Right cardiac atrium (tissue), 5 donors: Measurements from ENCODE around the gene ZSWIM3. TPM values are rescaled to one million over a fixed set of nuclear protein-coding genes. Genes with fewer than 3 reads are reported as not detected.

Experiments
- ATAC-seq, 2 donors: fragments of 200-7000 bp; cut with Tn5 transposase; one replicate each; pipeline versions ENCODE4 v1.8.0 to v1.9.1; 2020; ENCODE audit warnings: moderate library complexity in 2 of 2, mild to moderate bottlenecking in 1 of 2
- DNase-seq, 3 donors: peaks; one replicate each; pipeline ENCODE4 v3.0.0-alpha.2; 2020
- H3K27ac ChIP-seq: one replicate; pipeline ENCODE4 v1.5.1; 2013; ENCODE audit warnings: mild to moderate bottlenecking, low read length, control low read depth, moderate library complexity
- H3K27me3 ChIP-seq: one replicate; pipeline ENCODE4 v1.6.1; 2013; ENCODE audit not compliant: control insufficient read depth, insufficient read depth
- H3K4me1 ChIP-seq: one replicate; pipeline ENCODE4 v1.6.1; 2013; ENCODE audit warnings: low read length; ENCODE audit not compliant: control insufficient read depth, insufficient read depth
- H3K4me3 ChIP-seq: one replicate; pipeline ENCODE4 v1.5.1; 2013; ENCODE audit warnings: low read length, control low read depth
- H3K9me3 ChIP-seq: one replicate; pipeline ENCODE4 v1.6.1; 2013; ENCODE audit warnings: low read length; ENCODE audit not compliant: control insufficient read depth
- WGBS: extraction: QIAGEN DNeasy Blood & Tissue Kit; methylation state at CpG from one replicate; pipeline ENCODE4 v1.1.7; 2013; 5-methylcytosine and 5-hydroxymethylcytosine counted together
- intact Hi-C, 4 donors: fragments of 100-400 bp; cut with DNase I; formaldehyde crosslinking; loops; one replicate each; pipeline versions ENCODE4 v1.11.0 to v1.14.0; 2022 to 2023
- polyA plus RNA-seq: library from polyadenylated mRNA; stranded (reverse); fragments of 200-250 nt; gene quantifications from one replicate; pipeline ENCODE4 v1.2.3, GENCODE V29; 2013
- total RNA-seq, 4 donors: library from RNA; stranded (reverse); fragmentation: NEBNext Ultra II Directional; extraction: Animal tissue kit (Norgen Biotek cat#: 25700); gene quantifications; one replicate each; pipeline ENCODE4 v1.2.1, GENCODE V29; 2021
- donor health status: healthy with polysubstance abuse.
- donor health status: DM: no; HTN: yes; CAD: no.
- donor health status: DM: no; HTN: no; CAD: no.
- donor health status: DM: no; HTN: yes; CAD: no; lungs with severe emphysema.
- donor health status: DM: yes; HTN: yes; CAD: no.

The ZSWIM3 gene
- total and polyA plus RNA-seq, 5 donors: 1.7 to 3.3 (median 2.3) TPM

- Histone ChIP-seq H3K4me3 (peak overlapping the region; percentile 15), H3K9me3 (no peaks in the 10 kb centered on the region), H3K27me3 (no peaks in the 10 kb centered on the region), H3K27ac (peak overlapping the region; percentile 25), H3K4me1 (peaks cover 4% of the 10 kb centered on the region)
- DNase-seq (no peak), ATAC-seq (no peak)
- 16% methylated on average over 4 of the region's 4 CpGs for WGBS
- intact Hi-C loops: no loop called here
Observed at GRCh38 chr20:45912344-45912682, 54.9 kb downstream of the ZSWIM3 start.

- no peak overlapping the region for H3K27ac ChIP-seq
- peaks cover 4% of the 10 kb centered on the region for H3K4me1 ChIP-seq
- H3K4me3 ChIP-seq: no peak overlapping the region
- 46% methylated on average over 5 of the region's 5 CpGs for WGBS
- no peaks in the 10 kb centered on the region for H3K27me3 ChIP-seq
- intact Hi-C loops: no loop called here
- no peaks in the 10 kb centered on the region for H3K9me3 ChIP-seq
- no peak for ATAC-seq
- no peak for DNase-seq
Observed at GRCh38 chr20:45913116-45913515, 55.7 kb downstream of the ZSWIM3 start.

GRCh38 chr20:45917790-45918141 is 60.4 kb downstream of the ZSWIM3 start:
- Histone ChIP-seq H3K9me3 (no peaks in the 10 kb centered on the region), H3K27me3 (no peaks in the 10 kb centered on the region), H3K4me3 (no peak overlapping the region), H3K4me1 (no peaks in the 10 kb centered on the region), H3K27ac (no peak overlapping the region)
- no peak for ATAC-seq
- intact Hi-C loops: no loop called here
- 47% methylated on average over 5 of the region's 5 CpGs for WGBS
- peak in 1 of 3 donors; percentile 69 for DNase-seq

- Histone ChIP-seq H3K27me3 (no peaks in the 10 kb centered on the region), H3K27ac (peak overlapping the region; percentile 61), H3K4me3 (no peak overlapping the region), H3K4me1 (no peaks in the 10 kb centered on the region), H3K9me3 (no peaks in the 10 kb centered on the region)
- intact Hi-C loops: no loop called here
- ATAC-seq (peak; percentile 4 to 40), DNase-seq (peak in 1 of 3 donors; percentile 60)
- WGBS: 42% methylated on average over 5 of the region's 5 CpGs
Observed at GRCh38 chr20:45918182-45918737, 60.8 kb downstream of the ZSWIM3 start.

GRCh38 chr20:45918779-45919537 is 61.5 kb downstream of the ZSWIM3 start:
- ATAC-seq (no peak), DNase-seq (peak in 2 of 3 donors; percentile 46 to 56)
- Histone ChIP-seq H3K27me3 (no peaks in the 10 kb centered on the region), H3K27ac (peak overlapping the region; percentile 61), H3K9me3 (no peaks in the 10 kb centered on the region), H3K4me3 (no peak overlapping the region), H3K4me1 (no peaks in the 10 kb centered on the region)
- 88% methylated on average over 12 of the region's 12 CpGs for WGBS
- intact Hi-C loops: no loop called here

- ATAC-seq (peak; percentile 70 to 78), DNase-seq (peak; percentile 83 to 93 (median 90))
- WGBS: 36% methylated on average over 11 of the region's 11 CpGs
- Histone ChIP-seq H3K9me3 (no peaks in the 10 kb centered on the region), H3K27ac (peak overlapping the region; percentile 78), H3K4me1 (no peaks in the 10 kb centered on the region), H3K27me3 (no peaks in the 10 kb centered on the region), H3K4me3 (no peak overlapping the region)
- intact Hi-C loops: no loop called here
Observed at GRCh38 chr20:45919542-45920399, 62.4 kb downstream of the ZSWIM3 start.

- ATAC-seq (no peak), DNase-seq (peak in 1 of 3 donors; percentile 22)
- H3K27me3 ChIP-seq: no peaks in the 10 kb centered on the region
- H3K4me3 ChIP-seq: no peak overlapping the region
- H3K9me3 ChIP-seq: no peaks in the 10 kb centered on the region
- H3K27ac ChIP-seq: peak overlapping the region; percentile 78
- 71% methylated on average over 9 of the region's 9 CpGs for WGBS
- H3K4me1 ChIP-seq: no peaks in the 10 kb centered on the region
- intact Hi-C loops: no loop called here
Observed at GRCh38 chr20:45920462-45921336, 63.3 kb downstream of the ZSWIM3 start.

- DNase-seq (peak in 1 of 3 donors; percentile 46), ATAC-seq (no peak)
- H3K4me3 ChIP-seq: no peak overlapping the region
- intact Hi-C loops: no loop called here
- no peaks in the 10 kb centered on the region for H3K9me3 ChIP-seq
- 85% methylated on average over 11 of the region's 11 CpGs for WGBS
- H3K27ac ChIP-seq: no peak overlapping the region
- no peaks in the 10 kb centered on the region for H3K27me3 ChIP-seq
- no peaks in the 10 kb centered on the region for H3K4me1 ChIP-seq
Observed at GRCh38 chr20:45921337-45922189, 64.1 kb downstream of the ZSWIM3 start.

GRCh38 chr20:45924391-45925261 is 67.2 kb downstream of the ZSWIM3 start:
- Histone ChIP-seq H3K4me1 (no peaks in the 10 kb centered on the region), H3K27me3 (no peaks in the 10 kb centered on the region), H3K4me3 (no peak overlapping the region), H3K27ac (peak overlapping the region; percentile 86), H3K9me3 (no peaks in the 10 kb centered on the region)
- ATAC-seq (peak; percentile 51), DNase-seq (peak in 1 of 3 donors; percentile 56)
- intact Hi-C loops: no loop called here
- 39% methylated on average over 21 of the region's 21 CpGs for WGBS
